Gastroesophageal sphincter (tissue), 3 donors: ENCODE data around the gene TMEM167B.

Experiments used
- CTCF ChIP-seq, 4 experiments: fragments of 200-600 bp in 2 of 4; fragments of 450-650 bp in 2 of 4; sonication (generic) in 1 of 4; IDR thresholded peaks; one replicate each; pipeline ENCODE4 v1.5.1; 2017 to 2019; ENCODE audit warnings: antibody characterized with exemption in 4 of 4, mild to moderate bottlenecking in 2 of 4, moderate library complexity in 2 of 4
- EP300 ChIP-seq: sonication (generic); formaldehyde crosslinking; IDR thresholded peaks from one replicate; pipeline ENCODE4 v1.6.1; 2017; ENCODE audit warnings: antibody characterized with exemption, mild to moderate bottlenecking
- POLR2A ChIP-seq, 2 donors: fragments of 450-650 bp; IDR thresholded peaks; one replicate each; pipeline ENCODE4 v1.6.1; 2017; ENCODE audit warnings: antibody characterized with exemption in 2 of 2, mild to moderate bottlenecking in 2 of 2, moderate library complexity in 1 of 2
- POLR2AphosphoS5 ChIP-seq: sonication (generic); formaldehyde crosslinking; IDR thresholded peaks from one replicate; pipeline ENCODE4 v1.6.1; 2017; ENCODE audit warnings: antibody characterized with exemption

GRCh38 chr1:109138358-109138757, 47.8 kb downstream of the TMEM167B start:
- TF ChIP-seq CTCF (IDR thresholded peaks at IDR 0.05) (no peak), POLR2A (IDR thresholded peaks at IDR 0.05) (no peak), POLR2AphosphoS5 (no peak), EP300 (no peak)
